ENCODE measurements around the gene ATXN7L2.

The ATXN7L2 gene

GRCh38 chr1:109499661-109500536 lies 16.2 kb downstream of the ATXN7L2 start:
- peak; percentile 53 for DNase-seq

DNA sequence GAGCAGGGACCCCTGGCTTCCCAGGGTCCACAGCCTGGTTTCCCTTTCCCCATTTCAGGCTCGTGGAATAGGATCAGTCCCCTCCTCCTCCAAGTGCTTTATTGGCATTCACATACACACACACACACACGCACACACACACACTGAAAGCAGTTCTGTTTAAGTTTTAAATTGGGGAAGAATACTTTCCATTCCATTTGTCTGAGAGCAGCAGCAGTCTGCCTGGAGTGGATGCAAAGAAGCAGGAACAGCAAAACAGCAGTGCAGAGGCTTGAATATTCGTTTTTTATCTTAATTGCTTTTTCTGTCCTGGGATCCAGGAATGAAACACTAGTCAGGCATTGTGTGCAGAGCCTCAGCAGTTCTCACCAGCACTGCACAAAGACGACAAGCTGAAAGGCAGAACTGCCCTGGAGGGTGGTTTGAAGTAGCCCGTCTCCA lies 17.3 kb downstream of the ATXN7L2 start:
- DNase-seq, result no peak

DNA sequence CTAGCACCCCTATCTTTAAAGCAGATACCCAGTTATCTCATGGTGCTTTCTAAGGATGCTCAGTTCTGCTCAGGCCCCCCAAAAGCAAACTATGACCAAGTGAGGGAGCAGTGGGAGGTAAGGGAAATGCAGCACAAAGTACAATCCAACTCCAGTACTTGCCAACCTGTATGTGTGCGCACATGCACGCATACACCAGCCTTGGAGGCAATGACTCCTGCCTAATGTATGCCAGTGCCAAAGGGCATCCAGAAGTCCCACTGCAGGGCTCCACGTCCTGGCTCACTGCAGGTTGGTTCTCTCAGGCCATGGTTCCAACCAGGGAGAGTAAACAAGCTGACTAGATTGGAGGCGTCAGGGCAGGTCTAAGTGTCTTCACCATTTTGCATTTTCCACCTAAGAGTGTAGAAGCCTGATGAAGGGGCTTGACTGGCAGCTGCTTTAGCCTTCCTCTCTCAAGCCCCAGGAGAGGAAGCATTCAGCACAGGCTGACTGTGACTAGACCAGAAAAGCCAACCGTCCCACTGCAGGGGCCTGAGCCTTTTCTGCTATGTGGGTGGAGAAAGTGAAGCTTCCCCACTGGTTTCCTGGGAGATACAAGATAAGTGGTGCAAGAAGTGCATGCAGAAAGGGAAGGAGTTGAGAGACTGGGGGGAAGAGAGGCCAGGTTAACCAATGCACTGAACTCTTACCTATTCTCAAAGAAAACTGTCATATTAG lies 18.1 kb downstream of the ATXN7L2 start:
- no peak for DNase-seq

GRCh38 chr1:109502364-109502851 lies 18.7 kb downstream of the ATXN7L2 start:
- peak; percentile 11 for DNase-seq

DNA sequence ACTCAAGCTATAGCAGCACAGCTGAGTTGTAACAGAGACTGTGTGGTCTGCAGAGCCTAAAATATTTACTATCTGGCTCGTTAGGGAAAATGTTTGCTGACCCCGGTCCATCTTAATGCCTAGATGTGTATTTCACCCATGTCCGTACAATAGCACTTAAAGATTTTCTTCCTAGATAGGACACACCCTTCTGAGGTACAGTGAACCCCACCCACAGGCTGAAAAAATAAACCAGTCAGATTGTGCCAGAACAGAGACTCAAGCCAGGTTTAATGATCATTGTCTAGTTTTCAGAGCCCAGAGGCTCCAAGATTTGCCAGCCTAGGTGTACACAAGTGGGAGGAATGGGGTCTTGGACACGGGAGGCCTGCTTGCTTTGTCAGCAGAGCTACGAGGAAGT lies 20.2 kb downstream of the ATXN7L2 start:
- DNase-seq, result no peak

DNA sequence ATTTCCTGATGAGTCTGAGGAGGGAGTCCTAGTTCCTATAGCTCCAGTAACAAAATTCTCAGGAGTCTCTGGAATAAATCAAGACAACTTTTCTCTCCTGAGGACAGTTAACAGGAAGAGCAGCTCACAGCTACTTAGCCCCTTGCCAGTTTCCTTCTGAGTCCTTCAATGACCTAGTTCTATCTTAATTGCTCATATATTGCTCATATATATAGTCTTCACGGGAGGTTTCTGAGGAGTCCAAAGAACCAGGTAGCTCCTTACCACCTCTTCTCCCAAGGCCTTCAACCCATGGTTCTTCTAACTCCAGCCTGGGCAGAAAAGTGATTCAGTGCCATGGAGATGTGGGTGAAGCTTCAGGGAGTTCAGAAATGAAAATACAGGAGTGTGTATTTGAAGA lies 21.3 kb downstream of the ATXN7L2 start:
- no peak for DNase-seq

DNA sequence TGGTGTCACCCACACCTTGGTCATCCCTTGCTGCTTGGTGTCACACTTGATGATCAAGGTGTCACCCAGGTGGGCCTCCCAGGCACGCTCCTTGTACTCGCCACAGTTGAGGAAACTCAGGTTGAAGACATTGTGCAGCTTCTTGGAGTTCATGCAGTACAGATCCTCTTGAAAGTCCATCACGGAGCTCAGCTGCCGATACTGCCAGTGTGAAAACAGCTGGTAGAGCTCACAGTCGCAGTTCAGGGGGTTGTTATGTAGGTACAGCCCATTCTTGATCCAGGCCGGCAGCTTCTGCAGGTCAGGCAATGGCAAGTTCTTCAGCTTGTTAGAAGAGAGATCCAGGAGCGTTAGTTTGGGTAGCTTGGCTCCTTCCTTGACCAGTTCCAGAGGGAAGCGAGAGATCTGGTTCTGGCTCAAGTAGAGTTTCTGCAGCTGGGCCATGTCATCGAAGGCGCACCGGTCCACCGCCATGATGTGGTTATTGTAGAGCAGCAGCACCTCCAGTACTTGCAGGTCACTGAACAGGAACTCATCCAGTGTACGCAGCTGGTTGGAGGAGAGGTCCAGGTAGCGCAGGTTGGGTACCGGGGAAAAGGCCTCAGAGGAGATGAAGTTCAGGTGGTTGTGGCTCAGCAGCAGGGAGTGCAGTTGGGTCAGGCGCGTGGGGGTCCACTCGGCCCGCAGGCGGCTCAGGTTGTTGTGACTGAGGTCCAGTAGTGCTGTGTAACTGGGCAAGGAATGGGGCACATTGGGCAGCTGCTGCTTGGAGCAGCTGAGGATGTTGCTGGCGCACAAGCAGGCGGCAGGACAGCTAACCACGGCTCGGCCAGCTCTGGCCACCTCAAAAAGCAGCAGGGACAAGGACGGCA lies 24.5 kb downstream of the ATXN7L2 start:
- no peak for DNase-seq

DNA sequence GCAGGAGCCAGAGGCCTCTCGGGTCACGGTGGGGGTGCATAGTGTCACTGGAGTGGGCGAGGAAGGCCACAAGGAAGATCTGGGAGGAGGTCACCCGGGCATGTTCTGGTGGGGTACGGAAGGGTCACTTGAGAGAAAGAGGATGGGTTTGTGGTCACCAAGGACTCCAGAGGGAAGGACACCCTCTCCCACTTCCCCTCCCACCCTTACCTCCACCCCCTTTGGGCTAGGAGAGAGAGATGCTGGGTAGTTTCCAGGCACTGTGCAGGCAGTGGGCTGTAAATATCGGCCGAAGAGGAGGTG lies 25.1 kb downstream of the ATXN7L2 start:
- no peak for DNase-seq

DNA sequence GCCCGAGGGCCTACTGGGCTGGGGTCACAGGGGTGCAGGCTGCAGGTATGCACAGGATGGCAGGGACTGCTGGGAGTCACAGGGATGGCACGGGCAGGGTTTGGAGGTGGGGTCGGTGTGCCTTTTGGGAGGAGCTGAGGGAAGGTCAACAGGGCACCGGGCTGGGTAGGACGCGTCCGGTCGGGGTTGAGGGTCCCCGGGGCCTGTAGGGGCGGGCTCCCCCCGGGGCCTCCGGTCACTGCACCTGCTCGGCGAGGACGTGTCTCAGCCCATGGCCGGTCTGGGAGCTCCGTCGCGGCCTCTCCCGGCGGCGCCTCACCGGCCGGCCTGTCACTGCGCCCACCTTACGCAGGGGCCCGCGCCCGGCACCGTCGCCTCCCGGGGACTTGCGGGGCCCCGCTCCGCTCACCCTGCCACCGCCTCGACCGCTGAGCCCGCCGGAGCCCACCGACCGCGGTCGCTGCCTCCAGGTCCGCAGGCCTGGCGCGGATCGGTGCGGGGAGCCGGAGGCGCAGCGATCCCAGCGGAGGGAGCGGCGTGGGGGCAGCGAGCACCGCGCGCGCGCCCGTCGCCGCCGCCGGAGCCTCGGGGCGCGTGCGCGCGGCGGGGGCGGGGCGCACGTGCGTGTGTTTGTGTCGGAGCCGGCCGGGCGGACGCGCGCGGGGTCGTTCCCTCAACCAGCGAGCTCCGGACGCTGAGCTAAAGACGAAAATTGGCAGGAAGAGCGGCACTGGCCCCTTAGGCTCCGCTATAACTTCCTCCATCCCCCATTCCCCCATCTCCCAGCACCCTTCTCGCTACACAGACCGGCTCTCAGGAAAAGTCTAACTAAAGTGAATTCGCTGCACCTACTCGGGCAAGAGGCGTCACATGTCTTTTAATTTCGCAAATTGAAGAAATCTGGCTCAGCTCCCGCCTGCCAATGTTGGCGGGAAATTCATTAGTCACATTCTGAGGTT lies 25.8 kb downstream of the ATXN7L2 start, which contains the start of gene AMIGO1:
Gene AMIGO1 (minus strand): TSS at position 552 of the 959 bp plus-strand sequence. CDS start 815 bp downstream, outside the sequence.
- peak; percentile 43 for DNase-seq

- DNase-seq, result no peak
These were observed 29.5 kb downstream of the ATXN7L2 start for GRCh38 chr1:109513110-109513710.

- DNase-seq, result no peak
These were observed 31.1 kb downstream of the ATXN7L2 start for GRCh38 chr1:109514846-109515245.

DNA sequence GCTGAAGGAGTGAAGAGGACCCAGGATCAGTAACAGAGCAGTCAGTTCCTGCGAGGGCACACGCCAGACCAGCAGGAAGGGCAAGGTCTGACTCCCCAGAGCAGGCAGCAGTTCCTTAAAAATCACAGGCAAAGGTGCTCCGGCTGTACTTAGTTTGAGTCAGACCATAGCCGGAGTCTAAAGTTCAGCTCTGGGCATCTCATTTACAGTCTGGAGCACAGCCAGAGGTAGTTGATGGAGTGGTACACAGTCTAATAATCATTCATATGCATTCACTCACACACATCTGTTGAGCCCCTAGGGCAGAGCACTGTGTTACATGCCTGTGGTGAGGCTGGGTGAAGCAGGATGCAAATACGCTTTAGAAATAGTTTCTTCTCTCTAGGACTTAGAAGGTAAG lies 33.2 kb downstream of the ATXN7L2 start:
- DNase-seq, result no peak

- no peak for DNase-seq
These were observed 33.6 kb downstream of the ATXN7L2 start for GRCh38 chr1:109517337-109517736.

DNA sequence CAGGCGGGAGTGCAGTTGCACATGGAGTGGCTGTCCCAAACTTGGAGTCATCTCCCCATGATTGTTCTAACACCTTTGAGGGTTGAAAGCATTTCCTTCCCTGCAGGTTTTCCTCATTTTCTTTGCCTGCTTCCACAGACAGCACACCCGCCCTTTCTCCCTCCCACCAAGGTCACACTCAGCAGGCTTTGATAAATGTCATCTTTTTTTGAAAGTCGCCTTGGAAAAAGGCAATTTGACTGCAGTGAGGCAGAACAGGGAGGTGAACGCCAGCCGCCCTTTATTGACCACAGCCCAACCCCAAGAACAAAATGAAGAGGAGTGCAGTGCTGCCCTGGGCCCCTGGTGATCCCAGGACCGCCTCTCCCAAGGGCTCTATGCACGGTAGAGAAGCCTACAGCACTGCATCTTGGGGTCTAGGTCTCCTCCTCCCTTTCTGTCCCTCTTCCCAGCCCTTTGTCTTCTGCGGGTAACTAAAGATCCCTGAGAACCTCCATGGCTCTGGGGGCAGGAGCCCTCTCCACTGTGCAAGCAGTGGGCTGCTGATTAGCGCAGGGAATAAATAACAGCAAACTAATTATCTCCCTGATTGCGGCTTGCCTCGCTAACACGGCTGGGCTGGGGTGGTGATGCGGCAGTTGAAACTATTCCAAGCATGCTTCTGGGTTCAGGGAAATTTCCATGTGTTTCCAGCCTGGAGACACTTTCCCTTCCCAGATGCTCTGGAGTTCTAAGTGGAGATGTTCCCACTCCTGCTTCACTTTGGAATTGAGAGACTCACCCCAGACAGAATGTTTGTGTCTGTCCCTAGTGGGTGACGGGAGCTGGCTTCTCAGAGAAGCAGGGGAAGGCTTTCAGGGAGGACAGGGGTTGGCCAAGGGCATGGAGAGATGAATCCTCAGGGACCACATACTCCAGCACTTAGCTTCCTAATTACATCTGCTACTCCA lies 37.6 kb downstream of the ATXN7L2 start:
- no peak for DNase-seq

DNA sequence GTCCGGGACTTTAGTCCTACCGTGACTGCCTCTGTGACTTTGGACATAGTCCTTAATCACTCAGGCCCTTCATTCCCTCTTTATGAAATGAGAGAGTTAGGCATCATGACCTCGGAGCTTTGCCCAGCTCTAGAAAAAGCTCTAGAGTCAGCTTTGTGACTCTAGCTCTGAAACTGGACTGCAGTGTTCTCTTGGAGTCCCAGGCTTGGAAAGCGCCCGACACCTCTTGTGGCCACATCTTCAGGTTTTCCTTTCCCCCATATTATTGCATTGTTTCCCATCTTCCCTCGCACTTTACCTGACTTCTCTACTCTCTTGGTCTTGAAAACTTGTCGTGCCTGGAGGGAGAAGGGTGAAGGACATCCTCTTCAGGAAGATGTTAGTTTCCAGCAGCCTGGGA lies 38.3 kb downstream of the ATXN7L2 start:
- DNase-seq, result no peak

DNA sequence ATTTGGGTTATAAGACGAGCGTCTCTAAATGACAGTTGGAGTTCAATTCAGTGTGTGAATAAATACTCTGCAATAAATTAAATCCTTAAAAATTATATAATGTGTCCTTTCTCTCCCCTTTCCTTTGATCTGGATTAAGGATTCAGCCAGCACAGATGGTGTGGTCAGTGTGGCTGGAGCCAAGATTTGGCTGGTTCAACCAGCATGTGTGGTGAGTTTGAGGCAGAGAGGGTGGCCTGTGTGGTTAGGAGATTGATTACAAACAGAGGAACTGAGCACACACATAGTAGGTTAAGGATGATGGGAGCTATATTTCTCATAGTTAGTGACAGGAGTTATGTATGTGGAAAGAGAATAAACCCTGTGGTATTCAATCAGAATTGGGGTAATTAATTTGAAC lies 40.0 kb downstream of the ATXN7L2 start:
- no peak for DNase-seq

- no peak for DNase-seq
These were observed 43.5 kb downstream of the ATXN7L2 start for GRCh38 chr1:109527098-109527811.

DNA sequence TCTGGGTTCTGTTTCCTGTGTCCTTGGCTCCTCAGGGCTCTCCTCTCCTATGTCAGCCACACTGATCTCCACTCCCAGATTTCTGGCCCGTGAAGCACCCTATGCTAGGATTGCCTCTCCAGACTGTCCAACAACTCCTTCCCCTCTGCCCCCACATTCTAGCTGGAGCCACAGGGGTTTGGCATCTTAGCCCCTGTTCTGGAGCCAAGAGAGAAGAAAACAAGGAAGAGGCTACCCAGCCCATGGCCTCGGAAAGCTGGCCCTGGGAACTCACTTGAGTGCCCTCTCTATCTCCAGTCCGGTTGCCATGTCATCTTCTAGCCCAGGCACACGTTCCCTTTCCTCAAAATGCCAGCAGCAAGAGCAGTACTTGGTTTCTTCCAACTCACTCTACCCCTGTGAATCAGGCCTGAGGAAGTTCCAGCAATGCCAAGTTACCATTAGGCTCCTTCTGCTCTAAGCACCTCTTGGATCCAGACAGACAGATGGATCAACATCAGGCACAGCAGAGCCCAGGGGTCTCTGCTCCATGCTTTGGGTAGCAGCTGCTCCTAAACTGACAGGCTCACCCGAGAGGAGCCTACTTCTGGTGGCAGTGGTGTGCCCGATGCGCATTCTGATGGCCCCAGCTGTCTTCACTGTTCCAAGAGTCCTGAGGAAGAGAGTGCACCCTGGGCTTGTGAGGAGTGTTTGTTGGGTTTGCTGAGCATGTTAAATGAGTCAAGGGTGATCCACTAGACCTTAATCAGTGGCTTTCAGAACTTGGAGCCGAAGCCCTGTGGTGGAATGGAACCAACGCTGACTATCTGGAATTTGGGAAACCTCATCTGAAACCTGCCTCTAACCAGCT lies 44.4 kb downstream of the ATXN7L2 start:
- DNase-seq, result no peak

GRCh38 chr1:109528712-109529111 lies 45.0 kb downstream of the ATXN7L2 start:
- no peak for DNase-seq
